ENCODE results near the gene DDX11.
"Not testable (repeated sequence)": the region's sequence is repeated elsewhere in the genome, so short reads cannot be mapped to it uniquely, and the experiment has no call there.

DDX11 gene

DNA sequence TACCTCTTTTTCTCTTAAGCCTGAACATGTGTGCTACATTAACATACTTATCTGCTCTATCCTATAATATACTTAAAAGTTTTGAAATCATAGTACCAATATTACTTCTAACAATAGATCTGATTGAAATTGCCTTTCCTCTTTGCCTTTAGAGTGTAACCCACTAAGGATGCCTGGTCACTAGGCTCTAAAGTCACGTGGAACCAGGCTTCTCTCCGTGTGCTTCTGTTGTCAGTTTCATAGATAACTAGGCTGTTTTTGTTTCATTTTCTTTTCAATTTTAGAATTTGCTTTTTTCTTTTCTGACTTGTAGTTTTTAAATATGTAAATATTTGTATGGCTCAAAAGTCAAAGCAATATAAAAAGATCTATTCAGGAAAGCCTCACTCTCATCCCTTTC is 25.8 kb downstream of the DDX11 start:
- DNase-seq (ENCODE audit: low spot score), result not testable (repeated sequence)

DNA sequence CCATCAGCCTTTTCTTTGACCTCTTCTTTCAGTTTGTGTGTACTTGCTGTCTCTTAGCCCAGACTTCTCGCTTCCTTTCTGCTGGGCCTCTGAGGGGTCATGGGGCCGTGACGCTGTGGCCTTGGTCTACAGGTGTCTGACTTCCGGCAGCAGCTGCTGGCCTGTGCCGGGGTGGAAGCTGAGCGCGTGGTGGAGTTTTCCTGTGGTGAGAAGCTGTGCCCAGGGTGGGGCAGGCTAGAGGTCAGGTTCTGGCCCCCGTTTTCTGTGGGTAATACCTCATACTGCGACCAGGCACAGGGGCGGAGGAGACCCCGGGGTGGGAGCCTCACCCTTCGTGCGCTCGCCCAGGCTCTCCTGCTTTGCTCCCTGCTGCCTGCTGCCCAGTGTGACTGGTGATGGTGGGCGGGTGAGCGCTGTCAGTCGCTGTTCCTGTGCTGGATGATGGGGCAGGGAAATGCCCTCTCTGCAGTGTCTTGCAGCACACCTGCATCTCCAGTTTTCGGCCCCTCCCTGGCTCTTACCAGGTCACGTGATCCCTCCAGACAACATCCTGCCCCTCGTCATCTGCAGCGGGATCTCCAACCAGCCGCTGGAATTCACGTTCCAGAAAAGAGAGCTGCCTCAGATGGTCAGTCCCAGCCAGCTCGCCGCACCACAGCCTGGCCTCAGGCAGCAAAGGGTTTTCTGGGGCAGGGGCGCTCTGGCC is 27.0 kb downstream of the DDX11 start:
- DNase-seq (ENCODE audit: low spot score), result not testable (repeated sequence)

DNA sequence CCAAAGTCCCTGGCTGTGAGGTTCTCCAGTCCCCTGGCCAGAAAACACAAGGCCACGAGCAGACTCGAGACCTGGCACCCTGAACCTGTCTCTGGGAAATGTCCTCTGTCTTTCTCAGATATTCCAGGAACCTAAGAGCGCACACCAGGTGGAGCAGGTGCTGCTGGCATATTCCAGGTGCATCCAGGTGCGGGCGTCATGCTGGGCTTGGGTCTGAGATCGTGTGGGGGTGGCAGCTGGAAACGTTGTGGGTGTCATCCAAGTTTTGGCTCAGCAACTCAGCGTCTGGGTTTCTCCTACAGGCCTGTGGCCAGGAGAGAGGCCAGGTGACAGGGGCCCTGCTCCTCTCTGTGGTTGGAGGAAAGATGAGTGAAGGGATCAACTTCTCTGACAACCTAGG is 28.5 kb downstream of the DDX11 start:
- DNase-seq (ENCODE audit: low spot score), result not testable (repeated sequence)

DNA sequence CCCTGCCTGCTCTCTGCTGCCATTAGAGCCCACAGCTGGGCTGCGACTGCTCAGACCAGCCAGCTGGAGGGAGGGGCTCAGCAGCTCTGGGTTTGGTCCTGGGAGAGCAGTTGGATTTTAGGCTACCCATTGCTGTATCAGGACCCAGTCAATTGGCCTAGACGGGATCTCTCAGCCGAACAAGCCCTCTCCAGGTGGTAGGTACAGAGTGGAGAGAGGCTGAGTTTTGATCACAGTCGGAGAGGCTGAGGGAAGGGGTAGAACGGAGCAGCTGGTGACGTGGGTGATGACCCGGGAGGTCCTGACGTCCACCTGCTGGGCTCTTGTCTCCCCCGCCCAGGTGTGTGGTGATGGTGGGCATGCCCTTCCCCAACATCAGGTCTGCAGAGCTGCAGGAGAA is 28.9 kb downstream of the DDX11 start:
- not testable (repeated sequence) for DNase-seq (ENCODE audit: low spot score)

DNA sequence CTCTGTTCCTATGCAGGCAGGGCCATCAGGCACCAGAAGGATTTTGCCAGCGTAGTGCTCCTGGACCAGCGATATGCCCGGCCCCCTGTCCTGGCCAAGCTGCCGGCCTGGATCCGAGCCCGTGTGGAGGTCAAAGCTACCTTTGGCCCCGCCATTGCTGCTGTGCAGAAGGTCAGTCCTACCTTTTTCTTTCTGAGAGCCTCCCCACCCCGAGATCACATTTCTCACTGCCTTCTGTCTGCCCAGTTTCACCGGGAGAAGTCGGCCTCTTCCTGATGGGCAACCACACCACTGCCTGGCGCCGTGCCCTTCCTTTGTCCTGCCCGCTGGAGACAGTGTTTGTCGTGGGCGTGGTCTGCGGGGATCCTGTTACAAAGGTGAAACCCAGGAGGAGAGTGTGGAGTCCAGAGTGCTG is 29.9 kb downstream of the DDX11 start:
- DNase-seq (ENCODE audit: low spot score), result not testable (repeated sequence)

DNA sequence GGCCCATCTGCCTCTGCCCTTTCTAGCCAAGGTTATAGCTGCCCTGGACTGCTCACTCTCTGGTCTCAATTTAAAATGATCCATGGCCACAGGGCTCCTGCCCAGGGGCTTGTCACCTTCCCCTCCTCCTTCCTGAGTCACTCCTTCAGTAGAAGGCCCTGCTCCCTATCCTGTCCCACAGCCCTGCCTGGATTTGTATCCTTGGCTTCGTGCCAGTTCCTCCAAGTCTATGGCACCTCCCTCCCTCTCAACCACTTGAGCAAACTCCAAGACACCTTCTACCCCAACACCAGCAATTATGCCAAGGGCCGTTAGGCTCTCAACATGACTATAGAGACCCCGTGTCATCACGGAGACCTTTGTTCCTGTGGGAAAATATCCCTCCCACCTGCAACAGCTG is 30.6 kb downstream of the DDX11 start:
- DNase-seq (ENCODE audit: low spot score), result not testable (repeated sequence)

DNA sequence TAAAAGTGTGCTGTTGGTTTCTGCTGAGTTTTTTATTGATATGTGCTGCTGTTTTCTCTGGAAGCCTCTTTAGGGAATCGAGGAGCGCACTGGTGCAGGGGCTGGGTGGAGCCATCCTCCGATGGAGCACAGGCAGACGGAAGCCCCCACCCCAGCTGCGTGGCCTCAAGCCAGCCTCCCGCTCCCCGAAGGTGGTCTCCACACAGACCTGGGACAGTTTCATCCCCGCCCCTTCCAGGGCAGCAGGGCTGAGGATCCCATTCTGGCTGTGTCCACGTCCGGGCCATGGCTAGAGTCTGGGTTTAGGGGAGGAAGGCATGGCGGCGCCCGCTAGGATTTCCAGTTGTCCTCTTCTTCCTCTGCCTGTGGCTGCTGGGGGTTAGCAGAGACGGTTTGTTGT is 31.1 kb downstream of the DDX11 start:
- DNase-seq (ENCODE audit: low spot score), result not testable (repeated sequence)

DNA sequence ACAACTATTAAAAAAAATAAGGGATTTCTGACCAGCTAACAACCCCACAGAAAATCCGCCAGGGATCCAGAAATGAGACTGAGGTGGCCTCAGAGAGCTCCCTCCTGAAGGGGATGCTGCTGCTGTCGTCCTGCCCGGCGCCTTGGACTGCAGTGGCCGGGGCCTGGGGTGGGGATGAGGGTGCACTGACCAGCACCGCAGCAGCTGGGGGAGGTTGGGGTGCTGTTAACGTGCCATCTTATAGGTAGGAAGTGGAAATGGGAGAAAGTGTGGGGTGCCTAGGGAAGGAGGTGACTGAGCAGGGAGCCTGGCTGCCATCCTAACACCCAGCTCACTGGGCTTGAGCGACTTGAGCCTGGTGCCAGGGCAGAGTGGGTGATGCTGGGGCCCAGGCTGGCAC is 32.0 kb downstream of the DDX11 start:
- DNase-seq (ENCODE audit: low spot score), result no peak

DNA sequence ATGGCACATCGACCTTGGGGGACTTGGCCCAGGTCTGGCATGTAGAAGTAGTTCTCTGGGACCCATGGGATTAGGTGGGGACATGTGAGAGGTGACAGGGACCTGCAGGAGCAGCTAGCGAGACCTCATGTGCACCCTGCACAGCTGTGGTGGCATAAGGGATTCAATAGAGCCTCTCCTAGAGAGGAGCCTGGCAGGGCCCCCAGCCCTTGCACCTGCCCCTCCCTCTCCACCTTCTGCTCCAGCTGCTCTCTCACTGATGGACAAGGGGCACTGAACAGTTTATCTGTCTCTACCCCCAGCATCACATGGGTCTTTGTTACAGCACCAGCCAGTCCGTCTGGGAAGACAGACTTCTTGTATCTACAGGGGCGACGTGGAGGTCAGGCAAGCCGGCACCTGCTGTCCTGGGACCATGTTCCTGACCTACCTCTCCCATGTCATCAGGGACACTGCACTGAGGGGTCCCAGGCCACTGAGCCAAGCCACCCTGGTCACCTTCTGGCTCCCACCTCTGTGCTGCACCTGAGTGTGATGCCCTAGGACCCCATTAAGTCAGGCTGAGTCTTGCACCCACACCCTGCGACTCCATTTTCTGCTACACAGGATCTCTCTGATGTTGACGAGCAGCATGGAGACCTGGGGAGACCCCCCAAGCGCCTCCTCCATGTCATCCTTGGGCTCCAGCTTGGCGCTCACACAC is 32.6 kb downstream of the DDX11 start:
- no peak for DNase-seq (ENCODE audit: low spot score)

DNA sequence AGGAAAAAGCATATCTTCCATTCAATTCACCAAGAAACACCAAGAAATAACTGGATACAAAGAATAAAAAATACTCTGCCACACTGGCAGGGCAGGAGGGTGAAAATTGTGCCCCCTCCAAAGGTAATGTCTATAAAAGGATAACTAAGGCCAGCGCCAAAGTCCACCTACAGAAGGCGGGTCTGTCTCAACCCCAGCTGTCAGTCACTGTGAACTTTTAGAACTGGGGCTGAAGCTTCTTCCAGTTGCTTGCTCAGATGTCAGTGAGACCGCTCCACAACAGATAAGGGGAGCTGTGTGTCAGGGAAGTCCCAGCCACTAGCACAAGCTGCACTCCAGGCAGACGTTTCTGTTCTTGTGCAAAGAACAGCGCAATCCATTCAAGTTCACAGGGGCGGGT is 36.1 kb downstream of the DDX11 start:
- DNase-seq (ENCODE audit: low spot score), result not testable (repeated sequence)

DNA sequence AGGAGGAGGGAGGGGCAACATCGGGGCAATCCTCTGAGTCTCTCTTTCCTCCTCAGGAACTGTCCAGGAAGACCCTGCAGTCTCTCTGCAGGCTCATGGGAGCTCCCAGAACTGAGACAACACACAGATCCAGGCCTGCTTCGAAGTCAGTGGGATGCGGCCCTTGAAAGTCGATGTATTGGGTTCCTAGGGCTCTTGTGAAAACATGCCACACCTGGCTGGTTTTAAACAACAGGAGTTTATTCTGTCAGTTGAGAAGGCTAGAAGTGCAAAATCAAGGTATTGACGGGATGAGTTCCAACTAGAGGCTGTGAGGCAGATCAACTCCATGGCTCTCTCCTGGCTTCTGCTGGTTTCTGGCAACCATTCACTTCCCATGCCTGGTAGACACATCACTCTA is 36.6 kb downstream of the DDX11 start:
- DNase-seq (ENCODE audit: low spot score), result not testable (repeated sequence)

DNA sequence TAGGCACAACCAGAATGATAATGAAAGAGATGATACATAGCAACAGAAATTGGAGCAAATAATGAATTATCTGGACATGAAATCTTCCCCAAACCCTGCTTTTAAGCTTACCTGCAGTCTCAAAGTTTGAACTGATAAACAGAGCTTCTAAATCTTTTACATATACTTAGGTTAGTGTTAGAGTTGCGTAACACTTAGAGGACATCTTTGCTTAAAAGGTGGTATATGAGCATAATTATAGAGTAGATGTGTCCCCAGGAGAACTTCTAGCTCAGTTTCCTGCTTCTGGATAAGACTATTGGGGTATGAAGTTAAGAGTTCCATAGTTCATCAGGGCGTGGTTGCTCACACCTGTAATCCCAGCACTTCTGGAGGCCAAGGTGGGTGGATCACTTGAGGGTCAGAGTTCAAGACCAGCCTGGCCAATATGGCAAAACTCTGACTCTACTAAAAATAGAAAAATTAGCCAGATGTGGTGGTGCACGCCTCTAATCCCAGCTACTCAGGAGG is 41.5 kb downstream of the DDX11 start:
- DNase-seq (ENCODE audit: low spot score), result not testable (repeated sequence)

DNA sequence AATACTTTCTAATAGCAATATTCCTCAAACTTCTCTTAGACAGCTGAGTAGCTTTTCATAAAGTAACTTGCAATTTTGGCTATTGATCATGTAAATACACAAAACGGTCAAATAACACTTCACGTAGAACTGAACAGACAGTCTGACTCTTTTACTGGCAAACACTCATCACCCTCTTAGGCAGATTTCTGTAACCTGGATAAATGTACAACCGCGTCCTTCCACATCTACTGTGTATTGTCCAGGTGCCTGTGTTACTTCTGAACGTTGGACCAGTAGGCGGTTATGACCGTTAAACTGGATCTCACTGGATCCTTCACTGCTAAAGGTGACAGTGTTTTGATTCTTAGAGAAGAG is 43.2 kb downstream of the DDX11 start:
- DNase-seq (ENCODE audit: low spot score), result not testable (repeated sequence)

DNA sequence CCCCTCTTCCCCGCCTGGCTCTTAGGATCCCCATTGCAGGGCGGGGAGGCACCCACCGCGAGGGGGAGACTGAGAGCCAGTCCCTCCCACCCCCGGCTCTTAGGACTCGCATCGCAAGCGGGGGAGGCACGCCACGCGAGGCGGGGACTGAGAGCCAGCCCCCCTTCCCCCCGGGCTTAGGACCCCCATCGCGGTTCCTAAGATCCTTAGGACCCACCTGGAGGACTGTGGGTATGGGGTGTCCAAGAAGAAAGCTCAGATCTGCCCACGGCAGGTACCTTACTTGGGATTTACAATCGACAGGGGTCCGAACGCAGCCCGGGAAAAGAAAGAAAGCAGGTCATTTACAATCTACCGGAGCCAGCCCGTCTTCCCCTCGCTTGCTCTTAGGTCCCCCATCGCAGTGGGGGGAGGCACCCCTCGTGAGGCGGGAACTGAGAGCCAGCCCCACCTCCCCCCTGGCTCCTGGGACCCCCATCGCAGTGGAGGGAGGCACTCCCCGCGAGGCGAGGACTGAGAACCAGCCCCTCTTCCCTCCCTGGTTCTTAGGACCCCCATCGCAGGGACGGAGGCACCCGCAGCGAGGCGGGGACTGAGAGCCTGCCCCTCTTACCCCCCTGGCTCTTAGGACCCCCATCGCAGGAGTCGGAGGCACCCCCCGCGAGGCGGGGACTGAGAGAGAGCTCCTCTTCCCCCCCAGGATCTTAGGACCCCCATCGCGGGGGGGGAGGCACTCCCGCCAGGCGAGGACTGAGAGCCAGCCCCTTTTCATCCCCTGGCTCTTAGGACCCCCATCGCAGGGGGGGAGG is 43.7 kb downstream of the DDX11 start:
- DNase-seq (ENCODE audit: low spot score), result no peak

DNA sequence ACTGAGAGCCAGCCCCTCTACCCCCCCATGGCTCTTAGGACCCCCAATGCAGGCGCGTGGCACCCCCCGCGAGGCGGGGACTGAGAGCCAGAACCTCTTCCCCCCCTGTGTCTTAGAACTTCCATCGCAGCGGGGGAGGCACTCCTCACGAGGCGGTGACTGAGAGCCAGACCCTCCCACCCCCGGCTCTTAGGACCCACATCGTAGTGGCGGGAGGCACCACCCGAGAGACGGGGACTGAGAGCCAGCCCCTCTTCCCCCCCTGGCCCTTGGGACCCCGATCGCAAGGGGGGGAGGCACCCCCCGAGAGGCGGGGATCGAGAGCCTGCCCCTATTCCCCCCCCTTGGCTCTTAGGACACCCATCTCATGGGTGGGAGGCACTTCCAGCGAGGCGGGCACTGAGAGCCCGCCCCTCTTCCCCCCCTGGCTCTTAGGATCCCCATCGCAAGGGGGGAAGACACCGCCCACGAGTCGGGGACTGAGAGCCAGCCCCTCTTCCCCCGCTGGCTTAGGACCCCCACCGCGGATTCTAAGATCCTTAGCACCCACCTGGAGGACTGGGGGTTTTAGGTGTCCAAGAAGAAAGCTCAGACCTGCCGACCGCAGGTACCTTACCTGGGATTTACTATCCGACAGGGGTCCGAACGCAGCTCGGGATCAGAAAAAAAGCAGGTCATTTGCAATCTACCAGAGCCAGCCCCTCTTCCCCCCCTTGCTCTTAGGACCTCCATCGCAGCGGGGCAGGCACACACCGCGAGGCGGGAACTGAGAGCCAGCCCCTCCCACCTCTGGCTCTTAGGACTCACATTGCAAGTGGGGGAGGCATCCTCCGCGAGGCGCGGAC is 44.9 kb downstream of the DDX11 start:
- peak; percentile 8 for DNase-seq (ENCODE audit: low spot score)

DNA sequence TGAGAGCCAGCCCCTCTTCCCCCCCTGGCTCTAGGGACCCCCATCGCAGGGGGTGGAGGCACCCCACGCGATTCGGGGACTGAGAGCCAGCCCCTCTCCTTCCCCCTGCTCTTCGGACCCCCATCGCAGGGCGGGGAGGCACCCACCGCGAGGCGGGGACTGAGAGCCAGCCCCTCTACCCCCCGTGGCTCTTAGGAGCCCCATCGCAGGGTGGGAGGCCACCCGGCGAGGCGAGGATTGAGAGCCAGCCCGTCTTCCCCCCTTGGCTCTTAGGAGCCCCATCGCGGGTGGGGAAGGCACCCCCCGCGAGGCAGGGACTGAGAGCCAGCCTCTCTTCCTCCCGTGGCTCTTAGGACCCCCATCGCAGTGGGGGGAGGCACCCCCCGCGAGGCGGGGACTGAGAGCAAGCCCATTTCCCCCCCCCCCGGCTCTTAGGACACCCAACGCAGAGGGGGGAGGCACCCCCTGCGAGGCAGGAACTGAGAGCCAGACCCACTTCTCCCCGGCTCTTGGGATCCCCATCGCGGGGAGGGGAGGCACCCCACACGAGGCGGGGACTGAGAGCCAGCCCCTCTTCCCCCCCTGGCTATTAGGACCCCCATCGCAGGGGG is 45.6 kb downstream of the DDX11 start:
- DNase-seq (ENCODE audit: low spot score), result no peak

DNA sequence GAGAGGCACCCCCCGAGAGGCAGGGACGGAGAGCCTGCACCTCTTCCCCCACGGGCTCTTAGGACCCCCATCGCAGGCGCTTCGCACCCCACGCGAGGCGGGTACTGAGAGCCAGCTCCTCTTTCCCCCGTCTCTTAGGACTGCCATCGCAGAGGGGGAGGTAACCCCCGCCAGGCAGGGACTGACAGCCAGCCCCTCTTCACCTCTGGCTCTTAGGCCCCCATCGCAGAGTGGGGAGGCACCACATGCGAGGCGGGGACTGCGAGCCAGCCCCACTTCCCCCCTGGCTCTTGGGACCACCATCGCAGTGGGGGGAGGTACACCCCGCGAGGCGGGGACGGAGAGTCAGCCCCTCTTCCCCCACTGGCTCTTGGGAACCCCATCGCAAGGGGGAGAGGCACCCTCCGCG is 46.1 kb downstream of the DDX11 start:
- no peak for DNase-seq (ENCODE audit: low spot score)

DNA sequence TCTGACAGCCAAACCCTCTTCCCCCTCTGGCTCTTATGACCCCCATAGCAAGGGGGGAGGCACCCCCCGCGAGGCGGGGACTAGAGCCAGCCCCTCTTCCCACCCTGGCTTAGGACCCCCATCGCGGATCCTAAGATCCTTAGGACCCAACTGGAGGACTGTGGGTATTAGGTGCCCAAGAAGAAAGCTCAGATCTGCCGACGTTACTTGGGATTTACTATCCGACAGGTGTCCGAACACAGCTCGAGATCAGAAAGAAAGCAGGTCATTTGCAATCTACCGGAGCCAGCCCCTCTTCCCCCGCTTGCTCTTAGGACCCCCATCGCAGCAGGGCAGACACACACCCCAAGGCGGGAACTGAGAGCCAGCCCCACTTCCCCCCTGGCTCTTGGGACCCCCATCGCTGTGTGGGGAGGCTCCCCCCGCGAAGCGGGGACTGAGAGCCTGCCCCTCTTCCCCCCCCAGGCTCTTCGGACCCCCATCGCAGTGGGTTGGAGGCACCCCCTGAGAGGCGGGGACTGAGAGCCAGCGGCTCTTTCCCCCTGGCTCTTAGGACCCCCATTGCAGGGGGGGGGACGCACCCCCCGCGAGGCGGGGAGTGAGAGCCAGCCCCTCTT is 46.8 kb downstream of the DDX11 start:
- no peak for DNase-seq (ENCODE audit: low spot score)

DNA sequence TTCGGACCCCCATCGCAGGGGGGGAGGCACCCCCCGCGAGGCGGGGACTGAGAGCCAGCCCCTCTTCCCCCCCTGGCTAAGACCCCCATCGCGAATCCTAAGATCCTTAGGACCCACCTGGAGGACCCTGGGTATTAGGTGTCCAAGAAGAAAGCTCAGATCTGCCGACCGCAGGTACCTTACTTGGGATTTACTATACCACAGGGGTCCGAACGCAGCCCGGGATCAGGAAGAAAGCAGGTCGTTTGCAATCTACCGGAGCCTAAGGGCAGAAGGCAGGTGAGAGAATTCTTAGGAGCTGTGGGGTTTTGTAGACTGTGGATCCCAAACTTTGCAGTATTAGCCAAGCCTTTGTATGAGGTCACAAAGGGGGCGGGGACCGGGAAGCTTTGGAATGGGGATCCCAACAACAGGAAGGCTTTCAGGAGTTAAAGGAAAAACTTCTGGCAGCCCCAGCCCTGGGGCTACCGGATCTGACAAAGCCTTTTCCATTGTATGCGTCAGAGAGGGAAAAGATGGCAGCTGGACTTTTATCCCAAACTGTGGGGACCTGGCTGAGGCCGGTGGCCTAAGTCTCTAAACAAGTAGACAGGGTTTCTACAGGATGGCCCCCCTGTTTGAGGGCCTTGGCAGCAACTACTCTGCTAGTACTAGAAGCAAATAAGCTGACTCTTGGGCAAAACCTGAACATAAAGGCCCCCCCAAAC is 47.5 kb downstream of the DDX11 start:
- not testable (repeated sequence) for DNase-seq (ENCODE audit: low spot score)

DNA sequence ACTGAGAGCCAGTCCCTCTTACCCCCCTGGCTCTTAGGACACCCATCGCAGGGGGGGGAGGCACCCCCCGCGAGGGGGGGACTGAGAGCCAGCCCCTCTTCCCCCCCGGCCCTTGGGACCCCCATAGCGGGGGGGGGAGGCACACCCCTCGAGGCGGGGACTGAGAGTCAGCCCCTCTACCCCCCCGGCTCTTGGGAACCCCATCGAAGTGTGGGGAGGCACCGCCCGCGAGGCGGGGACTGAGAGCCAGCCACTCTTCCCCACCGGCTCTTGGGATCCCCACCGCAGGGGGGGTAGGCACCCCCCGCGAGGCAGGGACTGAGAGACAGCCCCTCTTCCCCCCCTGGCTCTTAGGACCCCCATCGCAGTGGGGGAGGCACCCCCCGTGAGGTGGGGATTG is 48.8 kb downstream of the DDX11 start:
- no peak for DNase-seq (ENCODE audit: low spot score)

All from Ammon's horn (tissue), 1 donor.